ENCODE data around the gene ATE1. TPM values are rescaled to one million over a fixed set of nuclear protein-coding genes. Genes with fewer than 3 reads are reported as not detected.

The ATE1 gene
- total RNA-seq, 3 donors from 2014 or later: 42.9 to 58.9 (median 52.2) TPM

DNA sequence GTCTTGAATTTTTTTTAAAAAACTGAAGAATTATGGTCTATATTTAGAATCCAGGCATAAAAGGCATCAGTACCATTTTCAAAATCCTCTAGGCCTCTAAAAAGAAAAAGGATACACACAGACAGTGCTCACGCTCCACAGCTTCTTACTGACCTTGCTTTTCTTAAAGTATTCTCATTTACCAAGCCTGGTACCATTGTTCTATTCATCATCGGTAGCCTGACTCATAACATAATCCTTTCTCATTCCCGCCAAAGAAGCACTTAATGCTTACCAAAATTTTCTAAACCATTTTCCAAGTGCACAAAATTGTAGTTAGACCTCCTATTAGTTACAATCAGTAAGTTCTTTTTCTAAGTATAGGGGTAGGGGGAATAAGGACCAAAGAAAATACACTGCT lies 54.6 kb downstream of the ATE1 start:
- intact Hi-C loops (cut with DNase I, micrococcal nuclease): no loop called here
- no peaks in the 10 kb centered on the region for H3K4me1 ChIP-seq (ENCODE audit: low read depth)
- H3K4me3 ChIP-seq: no peak overlapping the region
- no peaks in the 10 kb centered on the region for H3K9me3 ChIP-seq
- H3K36me3 ChIP-seq (ENCODE audit: low read depth): no peaks in the 10 kb centered on the region
- no peak for DNase-seq
- no peak for ATAC-seq
- TF ChIP-seq, protein P1, sequence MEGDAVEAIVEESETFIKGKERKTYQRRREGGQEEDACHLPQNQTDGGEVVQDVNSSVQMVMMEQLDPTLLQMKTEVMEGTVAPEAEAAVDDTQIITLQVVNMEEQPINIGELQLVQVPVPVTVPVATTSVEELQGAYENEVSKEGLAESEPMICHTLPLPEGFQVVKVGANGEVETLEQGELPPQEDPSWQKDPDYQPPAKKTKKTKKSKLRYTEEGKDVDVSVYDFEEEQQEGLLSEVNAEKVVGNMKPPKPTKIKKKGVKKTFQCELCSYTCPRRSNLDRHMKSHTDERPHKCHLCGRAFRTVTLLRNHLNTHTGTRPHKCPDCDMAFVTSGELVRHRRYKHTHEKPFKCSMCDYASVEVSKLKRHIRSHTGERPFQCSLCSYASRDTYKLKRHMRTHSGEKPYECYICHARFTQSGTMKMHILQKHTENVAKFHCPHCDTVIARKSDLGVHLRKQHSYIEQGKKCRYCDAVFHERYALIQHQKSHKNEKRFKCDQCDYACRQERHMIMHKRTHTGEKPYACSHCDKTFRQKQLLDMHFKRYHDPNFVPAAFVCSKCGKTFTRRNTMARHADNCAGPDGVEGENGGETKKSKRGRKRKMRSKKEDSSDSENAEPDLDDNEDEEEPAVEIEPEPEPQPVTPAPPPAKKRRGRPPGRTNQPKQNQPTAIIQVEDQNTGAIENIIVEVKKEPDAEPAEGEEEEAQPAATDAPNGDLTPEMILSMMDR (IDR thresholded peaks at IDR 0.05): no peak

DNA sequence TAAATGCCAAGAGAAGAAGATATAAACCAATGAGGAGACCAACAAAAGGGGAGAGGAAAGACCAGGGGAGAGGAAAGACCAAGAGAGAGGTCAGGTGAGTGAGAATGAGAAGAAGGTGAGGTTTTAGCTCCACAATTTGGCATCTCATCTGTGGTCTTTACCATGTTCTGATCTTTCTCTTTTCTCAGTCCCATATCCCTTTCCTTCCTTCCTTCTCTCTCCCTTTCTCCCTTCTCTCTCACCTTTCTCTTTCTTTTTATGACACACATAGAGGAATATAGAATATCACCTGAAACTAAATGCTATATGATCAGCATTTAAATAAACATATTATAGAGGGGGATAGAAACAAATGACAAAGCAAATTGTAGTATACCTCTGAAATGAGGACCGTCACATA lies 57.4 kb downstream of the ATE1 start:
- intact Hi-C loops (cut with DNase I, micrococcal nuclease): no loop called here
- TF ChIP-seq, protein P1 (IDR thresholded peaks at IDR 0.05): no peak
- Histone ChIP-seq H3K4me3 (no peak overlapping the region), H3K9me3 (no peaks in the 10 kb centered on the region), H3K4me1 (ENCODE audit: low read depth) (no peaks in the 10 kb centered on the region), H3K36me3 (ENCODE audit: low read depth) (no peaks in the 10 kb centered on the region)
- DNase-seq (no peak), ATAC-seq (no peak)

DNA sequence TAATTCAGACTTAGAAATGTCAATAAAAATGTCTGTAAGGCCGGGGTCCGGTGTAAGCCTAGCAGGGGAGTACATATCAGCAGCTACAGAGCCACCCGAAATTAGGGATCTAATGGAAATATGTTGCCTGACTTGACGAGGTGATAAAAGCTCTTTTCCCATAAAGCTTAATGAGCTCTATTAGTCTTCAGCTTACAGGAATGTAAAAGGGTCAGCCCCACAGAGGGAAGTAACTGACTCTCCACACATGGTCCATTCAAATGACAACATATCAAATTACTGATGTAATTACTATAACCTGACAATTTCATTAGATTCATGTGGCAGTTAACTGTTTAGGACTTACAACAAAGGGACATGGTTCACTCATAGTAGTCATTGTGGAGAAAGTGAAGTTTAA lies 62.3 kb downstream of the ATE1 start:
- Histone ChIP-seq H3K4me1 (ENCODE audit: low read depth) (no peaks in the 10 kb centered on the region), H3K36me3 (ENCODE audit: low read depth) (no peaks in the 10 kb centered on the region), H3K9me3 (no peaks in the 10 kb centered on the region), H3K4me3 (no peak overlapping the region)
- ATAC-seq (no peak), DNase-seq (no peak)
- intact Hi-C loops (cut with DNase I, micrococcal nuclease): no loop called here
- TF ChIP-seq, protein P1 (IDR thresholded peaks at IDR 0.05): no peak

DNA sequence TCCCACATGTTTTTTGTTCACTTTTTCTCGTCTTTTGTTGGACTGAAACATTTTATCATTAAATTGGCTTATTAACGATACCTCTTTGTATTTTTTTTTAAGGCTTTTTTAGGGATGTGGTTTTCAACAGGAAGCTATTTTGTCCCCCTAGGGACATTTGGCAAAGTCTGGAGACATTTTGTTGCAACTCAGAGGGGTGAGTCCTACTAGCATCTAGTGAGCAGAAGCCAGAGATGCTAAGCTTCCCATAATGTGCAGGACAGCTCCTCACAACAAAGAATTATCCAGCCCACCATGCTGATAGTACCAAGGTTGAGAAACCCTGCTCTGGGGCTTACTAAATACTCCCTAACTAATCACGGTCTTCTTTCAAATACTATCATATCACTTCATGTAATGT lies 63.2 kb downstream of the ATE1 start:
- Histone ChIP-seq H3K9me3 (no peaks in the 10 kb centered on the region), H3K36me3 (ENCODE audit: low read depth) (no peaks in the 10 kb centered on the region), H3K4me1 (ENCODE audit: low read depth) (no peaks in the 10 kb centered on the region), H3K4me3 (no peak overlapping the region)
- no peak for ATAC-seq
- intact Hi-C loops (cut with DNase I, micrococcal nuclease): no loop called here
- DNase-seq: no peak
- TF ChIP-seq, protein P1 (IDR thresholded peaks at IDR 0.05): no peak

DNA sequence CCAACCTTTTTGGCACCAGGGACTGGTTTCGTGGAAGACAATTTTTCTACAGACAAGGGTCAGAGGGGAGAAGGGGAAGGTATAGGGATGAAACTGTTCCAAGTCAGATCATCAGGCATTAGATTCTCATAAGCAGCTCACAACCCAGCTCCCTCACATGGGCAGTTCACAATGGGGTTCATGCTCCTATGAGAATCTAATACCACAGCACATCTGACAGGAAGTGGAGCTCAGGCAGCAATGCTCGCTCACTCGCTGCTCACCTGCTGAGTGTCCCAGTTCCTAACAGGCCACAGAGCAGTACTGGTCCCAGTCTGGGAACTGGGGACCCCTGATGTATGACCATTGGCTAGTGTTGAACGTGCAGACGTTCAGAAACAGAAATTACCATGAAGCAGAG lies 63.7 kb downstream of the ATE1 start:
- Histone ChIP-seq H3K4me1 (ENCODE audit: low read depth) (no peaks in the 10 kb centered on the region), H3K4me3 (no peak overlapping the region), H3K36me3 (ENCODE audit: low read depth) (no peaks in the 10 kb centered on the region), H3K9me3 (no peaks in the 10 kb centered on the region)
- no peak for DNase-seq
- TF ChIP-seq, protein P1 (IDR thresholded peaks at IDR 0.05): no peak
- intact Hi-C loops (cut with DNase I, micrococcal nuclease): no loop called here
- ATAC-seq: no peak

DNA sequence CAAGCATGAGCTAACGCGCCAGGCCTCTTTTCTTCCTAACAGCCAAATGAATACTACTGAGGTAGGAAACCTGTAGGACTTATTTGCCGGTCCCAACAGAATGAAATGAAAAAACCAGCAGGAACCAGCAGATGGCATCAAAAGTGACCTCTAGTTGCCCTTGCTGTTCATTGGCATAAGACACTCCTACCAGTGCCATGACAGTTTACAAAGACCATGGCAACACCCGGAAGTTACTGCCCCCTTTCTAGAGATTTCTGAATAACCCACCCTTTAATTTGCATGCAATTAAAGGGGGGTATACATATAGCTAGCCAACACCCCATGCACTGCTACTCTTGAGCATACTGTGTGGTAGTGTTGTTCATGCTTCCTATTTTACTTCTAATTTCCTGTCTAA lies 65.2 kb downstream of the ATE1 start:
- H3K9me3 ChIP-seq: no peaks in the 10 kb centered on the region
- no peaks in the 10 kb centered on the region for H3K4me1 ChIP-seq (ENCODE audit: low read depth)
- TF ChIP-seq, protein P1 (IDR thresholded peaks at IDR 0.05): no peak
- intact Hi-C loops (cut with DNase I, micrococcal nuclease): no loop called here
- ATAC-seq (no peak), DNase-seq (no peak)
- no peaks in the 10 kb centered on the region for H3K36me3 ChIP-seq (ENCODE audit: low read depth)
- H3K4me3 ChIP-seq: no peak overlapping the region
